KOPT-K1 (cell line): ENCODE data around the gene COA1.
A peak's percentile ranks its signal among the peaks of the same experiment; 100 is the strongest.
"Not testable (repeated sequence)": the region's sequence is repeated elsewhere in the genome, so short reads cannot be mapped to it uniquely, and the experiment has no call there.

Experiments
- H3K27ac ChIP-seq: fragments of 200-600 bp; sonication (generic); 2 replicates; pipeline ENCODE4 v1.5.1; 2016; ENCODE audit warnings: antibody characterized with exemption, mild to moderate bottlenecking, low read depth, low read length; ENCODE audit not compliant: poor library complexity, severe bottlenecking
- H3K36me3 ChIP-seq: fragments of 200-600 bp; sonication (generic); 2 replicates; pipeline ENCODE4 v1.5.1; 2017; ENCODE audit warnings: antibody characterized with exemption, mild to moderate bottlenecking, low read length, moderate library complexity; ENCODE audit not compliant: insufficient read depth
- H3K9me3 ChIP-seq: fragments of 200-600 bp; sonication (generic); 2 replicates; pipeline ENCODE4 v1.5.1; 2017; ENCODE audit warnings: antibody characterized with exemption, low read length, mild to moderate bottlenecking; ENCODE audit not compliant: insufficient read depth, poor library complexity, severe bottlenecking

Gene COA1

GRCh38 chr7:43729214-43729923 is at the start of gene COA1:
TSS of gene COA1 (minus strand) at chr7:43729523. CDS start at chr7:43648614, 80,909 bp downstream.
- Histone ChIP-seq H3K27ac (peak within 1 kb of the TSS; percentile 71), H3K36me3 (0 out of 2 replicates have a peak, but pooled peaks cover 7% of the 10 kb centered on the region), H3K9me3 (no peaks in the 10 kb centered on the region)

GRCh38 chr7:43778293-43779044 is 49.1 kb upstream of the COA1 start:
- not testable (repeated sequence) for H3K36me3 ChIP-seq, H3K9me3 ChIP-seq, H3K27ac ChIP-seq

- H3K27ac ChIP-seq, H3K9me3 ChIP-seq: not testable (repeated sequence)
- H3K36me3 ChIP-seq, result peaks cover 10% of the 10 kb centered on the region; the same call in 1 of the 2 replicates
Observed at GRCh38 chr7:43775255-43775654, 45.9 kb upstream of the COA1 start.

GRCh38 chr7:43773268-43773667 is 43.9 kb upstream of the COA1 start:
- peaks cover 10% of the 10 kb centered on the region; the same call in 1 of the 2 replicates for H3K36me3 ChIP-seq
- H3K9me3 ChIP-seq, H3K27ac ChIP-seq: not testable (repeated sequence)

- H3K27ac ChIP-seq, result peak overlapping the region; percentile 5
- peaks cover 10% of the 10 kb centered on the region; the same call in 1 of the 2 replicates for H3K36me3 ChIP-seq
Observed at GRCh38 chr7:43771573-43771972, 42.2 kb upstream of the COA1 start.

GRCh38 chr7:43771128-43771527 is 41.8 kb upstream of the COA1 start:
- H3K36me3 ChIP-seq, result peaks cover 10% of the 10 kb centered on the region; the same call in 1 of the 2 replicates
- peak overlapping the region; percentile 5 for H3K27ac ChIP-seq
- no peaks in the 10 kb centered on the region for H3K9me3 ChIP-seq

More at GRCh38 chr7:43771573-43771972, 42.2 kb upstream of the COA1 start:
- H3K9me3 ChIP-seq, result no peaks in the 10 kb centered on the region

- H3K27ac ChIP-seq, result no peak overlapping the region
- no peaks in the 10 kb centered on the region for H3K9me3 ChIP-seq
- H3K36me3 ChIP-seq, result peaks cover 10% of the 10 kb centered on the region; the same call in 1 of the 2 replicates
Observed at GRCh38 chr7:43769791-43770465, 40.6 kb upstream of the COA1 start.

- Histone ChIP-seq H3K36me3 (peaks cover 10% of the 10 kb centered on the region; the same call in 1 of the 2 replicates), H3K9me3 (no peaks in the 10 kb centered on the region), H3K27ac (no peak overlapping the region)
Observed at GRCh38 chr7:43769281-43769680, 40.0 kb upstream of the COA1 start.

GRCh38 chr7:43768887-43769272 is 39.6 kb upstream of the COA1 start:
- Histone ChIP-seq H3K27ac (no peak overlapping the region), H3K36me3 (peaks cover 10% of the 10 kb centered on the region; the same call in 1 of the 2 replicates), H3K9me3 (no peaks in the 10 kb centered on the region)

- Histone ChIP-seq H3K9me3 (no peaks in the 10 kb centered on the region), H3K27ac (peak overlapping the region; percentile 5), H3K36me3 (peaks cover 10% of the 10 kb centered on the region; the same call in 1 of the 2 replicates)
Observed at GRCh38 chr7:43768201-43768886, 39.0 kb upstream of the COA1 start.

GRCh38 chr7:43767311-43767710 is 38.0 kb upstream of the COA1 start:
- Histone ChIP-seq H3K9me3 (no peaks in the 10 kb centered on the region), H3K36me3 (peaks cover 5% of the 10 kb centered on the region; the same call in 1 of the 2 replicates), H3K27ac (no peak overlapping the region)

- Histone ChIP-seq H3K36me3 (no peaks in the 10 kb centered on the region; the same call in 1 of the 2 replicates), H3K9me3 (no peaks in the 10 kb centered on the region), H3K27ac (no peak overlapping the region)
Observed at GRCh38 chr7:43766564-43766963, 37.2 kb upstream of the COA1 start.

GRCh38 chr7:43764807-43765491 is 35.6 kb upstream of the COA1 start:
- no peak overlapping the region for H3K27ac ChIP-seq
- H3K36me3 ChIP-seq, result no peaks in the 10 kb centered on the region
- H3K9me3 ChIP-seq, result no peaks in the 10 kb centered on the region
